SIG-M5 (cell line): ENCODE measurements around the gene TAF5L.
"Not testable (repeated sequence)": the region's sequence is repeated elsewhere in the genome, so short reads cannot be mapped to it uniquely, and the experiment has no call there.

Experiments used
- DNase-seq: peaks from one replicate; lab custom pipeline; 2025; lab: John Stamatoyannopoulos, UW

The TAF5L gene

GRCh38 chr1:229642376-229642775 is 16.5 kb upstream of the TAF5L start:
- no peak for DNase-seq

GRCh38 chr1:229641306-229641705 is 15.4 kb upstream of the TAF5L start:
- DNase-seq, result no peak

GRCh38 chr1:229640455-229640854 is 14.5 kb upstream of the TAF5L start:
- DNase-seq, result no peak

- DNase-seq, result no peak
Measured at GRCh38 chr1:229637746-229638145, 11.8 kb upstream of the TAF5L start.

GRCh38 chr1:229636042-229636441 is 10.1 kb upstream of the TAF5L start:
- no peak for DNase-seq

GRCh38 chr1:229631966-229632365 is 6.0 kb upstream of the TAF5L start:
- DNase-seq, result no peak

- no peak for DNase-seq
Measured at GRCh38 chr1:229631148-229631547, 5.2 kb upstream of the TAF5L start.

- no peak for DNase-seq
Measured at GRCh38 chr1:229629261-229629660, 3.3 kb upstream of the TAF5L start.

- no peak for DNase-seq
Measured at GRCh38 chr1:229627003-229627402, 1.1 kb upstream of the TAF5L start.

- DNase-seq, result peak; percentile 60
Measured at GRCh38 chr1:229625071-229625914, 629 bp downstream of the TAF5L start.

- no peak for DNase-seq
Measured at GRCh38 chr1:229624521-229625070, 1.3 kb downstream of the TAF5L start.

- no peak for DNase-seq
Measured at GRCh38 chr1:229623838-229624237, 2.1 kb downstream of the TAF5L start.

- no peak for DNase-seq
Measured at GRCh38 chr1:229623225-229623624, 2.7 kb downstream of the TAF5L start.

- not testable (repeated sequence) for DNase-seq
Measured at GRCh38 chr1:229622641-229623120, 3.2 kb downstream of the TAF5L start.

- DNase-seq, result no peak
Measured at GRCh38 chr1:229621663-229622062, 4.3 kb downstream of the TAF5L start.

- no peak for DNase-seq
Measured at GRCh38 chr1:229620876-229621275, 5.0 kb downstream of the TAF5L start.

GRCh38 chr1:229619614-229620013 is 6.3 kb downstream of the TAF5L start:
- DNase-seq, result no peak

- no peak for DNase-seq
Measured at GRCh38 chr1:229619002-229619401, 6.9 kb downstream of the TAF5L start.

GRCh38 chr1:229617351-229618100 is 8.4 kb downstream of the TAF5L start:
- no peak for DNase-seq

GRCh38 chr1:229614701-229615100 is 11.2 kb downstream of the TAF5L start:
- no peak for DNase-seq

- DNase-seq, result no peak
Measured at GRCh38 chr1:229613938-229614337, 12.0 kb downstream of the TAF5L start.

GRCh38 chr1:229608590-229608989 is 17.3 kb downstream of the TAF5L start:
- no peak for DNase-seq

- DNase-seq, result no peak
Measured at GRCh38 chr1:229607370-229607769, 18.6 kb downstream of the TAF5L start.
